GM23338 (cell line): ENCODE data around the gene DACH1. TPM values are rescaled to one million over a fixed set of nuclear protein-coding genes. Genes with fewer than 3 reads are reported as not detected.

ENCODE experiments used
- ATAC-seq: fragments of 200-7000 bp; cut with Tn5 transposase; 3 replicates; pipeline ENCODE4 v1.9.1; 2020
- DNase-seq: peaks from one replicate; pipeline ENCODE4 v3.0.0-alpha.2; 2015; ENCODE audit warnings: low spot score
- H2AFZ ChIP-seq: fragments of 200-600 bp; sonication (generic); 2 replicates; pipeline ENCODE4 v1.8.0; 2016; ENCODE audit warnings: antibody characterized with exemption, mild to moderate bottlenecking, moderate library complexity
- H3F3A ChIP-seq: fragments of 200-600 bp; sonication (generic); replicated peaks from 2 replicates; pipeline ENCODE4 v1.8.0; 2017; ENCODE audit warnings: antibody characterized with exemption, mixed run types, low read depth
- H3K27ac ChIP-seq: fragments of 200-600 bp; sonication (generic); 2 replicates; pipeline ENCODE4 v1.6.1; 2016; ENCODE audit warnings: low read depth
- H3K27me3 ChIP-seq: fragments of 200-600 bp; sonication (generic); 2 replicates; pipeline ENCODE4 v1.8.0; 2016; ENCODE audit warnings: mild to moderate bottlenecking, mixed run types, moderate library complexity; ENCODE audit not compliant: insufficient read depth
- H3K36me3 ChIP-seq: fragments of 200-600 bp; sonication (generic); 2 replicates; pipeline ENCODE4 v1.8.0; 2016; ENCODE audit warnings: mild to moderate bottlenecking; ENCODE audit not compliant: insufficient read depth
- H3K4me1 ChIP-seq: fragments of 200-600 bp; sonication (generic); 2 replicates; pipeline ENCODE4 v1.8.0; 2016; ENCODE audit warnings: mild to moderate bottlenecking, moderate library complexity; ENCODE audit not compliant: insufficient read depth
- H3K4me2 ChIP-seq: fragments of 200-600 bp; sonication (generic); 2 replicates; pipeline ENCODE4 v1.7.1; 2017; ENCODE audit warnings: mixed run types
- H3K4me3 ChIP-seq: fragments of 200-600 bp; sonication (generic); 2 replicates; pipeline ENCODE4 v1.6.1; 2016; ENCODE audit warnings: mixed run types
- H3K79me2 ChIP-seq: fragments of 200-600 bp; sonication (generic); replicated peaks from 2 replicates; pipeline ENCODE4 v1.8.0; 2017; ENCODE audit warnings: mild to moderate bottlenecking; ENCODE audit not compliant: insufficient read depth
- H3K9me2 ChIP-seq: fragments of 200-600 bp; sonication (generic); 2 replicates; pipeline ENCODE4 v1.8.0; 2017; ENCODE audit not compliant: insufficient read depth
- H4K20me1 ChIP-seq: fragments of 200-600 bp; sonication (generic); replicated peaks from 2 replicates; pipeline ENCODE4 v1.8.0; 2017; ENCODE audit warnings: mild to moderate bottlenecking; ENCODE audit not compliant: insufficient read depth
- H3K27ac Mint-ChIP-seq: 2 replicates; pipeline ENCODE4 v1.8.0; 2020; ENCODE audit warnings: inconsistent platforms, mild to moderate bottlenecking, moderate library complexity, mixed read lengths
- H3K27me3 Mint-ChIP-seq: 3 replicates; pipeline ENCODE4 v1.8.0; 2022; ENCODE audit warnings: low read depth, mild to moderate bottlenecking, moderate library complexity, mixed read lengths, inconsistent platforms; ENCODE audit not compliant: insufficient read depth, poor library complexity
- H3K36me3 Mint-ChIP-seq: 3 replicates; pipeline ENCODE4 v1.8.0; 2021; ENCODE audit warnings: low read depth, mild to moderate bottlenecking, inconsistent platforms, moderate library complexity, mixed read lengths
- H3K4me1 Mint-ChIP-seq: 3 replicates; pipeline ENCODE4 v1.8.0; 2020; ENCODE audit warnings: mild to moderate bottlenecking, inconsistent platforms, mixed read lengths
- H3K4me3 Mint-ChIP-seq: 3 replicates; pipeline ENCODE4 v1.8.0; 2021; ENCODE audit warnings: moderate library complexity, mild to moderate bottlenecking, inconsistent platforms, mixed read lengths
- H3K9me3 Mint-ChIP-seq: 3 replicates; pipeline ENCODE4 v1.8.0; 2020; ENCODE audit warnings: moderate library complexity, mild to moderate bottlenecking, inconsistent platforms, mixed read lengths
- CREB1 ChIP-seq: fragments of 250-450 bp; sonication (Bioruptor Pico); IDR thresholded peaks from 2 replicates; pipeline ENCODE4 v1.5.0; 2020; ENCODE audit warnings: low read depth, mild to moderate bottlenecking, moderate library complexity
- EZH2 ChIP-seq: fragments of 200-600 bp; sonication (generic); IDR thresholded peaks from one replicate; pipeline ENCODE4 v1.8.0; 2017; ENCODE audit warnings: antibody characterized with exemption, mild to moderate bottlenecking, low read depth; ENCODE audit not compliant: unreplicated experiment
- EZH2phosphoT487 ChIP-seq: fragments of 200-600 bp; sonication (generic); IDR thresholded peaks from one replicate; pipeline ENCODE4 v1.8.1; 2018; ENCODE audit warnings: antibody characterized with exemption; ENCODE audit not compliant: unreplicated experiment
- JUNB ChIP-seq: IDR thresholded peaks from one replicate; pipeline ENCODE4 v1.6.1; 2016; ENCODE audit warnings: antibody characterized with exemption; ENCODE audit not compliant: unreplicated experiment
- NANOG ChIP-seq: IDR thresholded peaks from 2 replicates; pipeline ENCODE4 v1.6.1; 2016; ENCODE audit warnings: antibody characterized with exemption, borderline replicate concordance
- POLR2AphosphoS5 ChIP-seq: IDR thresholded peaks from 2 replicates; pipeline ENCODE4 v1.6.1; 2016; ENCODE audit warnings: antibody characterized with exemption, low read depth
- STAT1 ChIP-seq: IDR thresholded peaks from one replicate; pipeline ENCODE4 v1.6.1; 2016; ENCODE audit warnings: antibody characterized with exemption; ENCODE audit not compliant: unreplicated experiment
- ZNF114 ChIP-seq: fragments of 250-450 bp; sonication (Bioruptor Pico); IDR thresholded peaks from 2 replicates; pipeline ENCODE4 v1.5.0; 2020; ENCODE audit warnings: mild to moderate bottlenecking, moderate library complexity
- ZNF331 ChIP-seq: fragments of 250-450 bp; sonication (Bioruptor Pico); IDR thresholded peaks from 2 replicates; pipeline ENCODE4 v1.5.0; 2020; ENCODE audit warnings: low read depth, mild to moderate bottlenecking, moderate library complexity
- polyA plus RNA-seq: library from polyadenylated mRNA; unstranded; fragments of >200 nt; fragmentation: Nextera tagmentation; extraction: Ambion mirVana; gene quantifications from 2 replicates; pipeline ENCODE4 v1.2.1, GENCODE V29; 2016
- total RNA-seq: library from RNA; depleted of rRNA; stranded (reverse); fragments of >200 nt; shearing (Covaris generic); gene quantifications from 2 replicates; pipeline ENCODE4 v1.2.3, GENCODE V29; 2014
- TF ChIP-seq, protein P1 (sequence below): fragments of 250-450 bp; sonication (Bioruptor Pico); IDR thresholded peaks from 2 replicates; pipeline ENCODE4 v1.5.0; 2020; ENCODE audit warnings: mild to moderate bottlenecking, moderate library complexity
- TF ChIP-seq, protein P2 (sequence below), 2 experiments: fragments of 200-600 bp in 1 of 2; sonication (generic) in 1 of 2; conservative IDR thresholded peaks; 2 replicates each; pipeline versions ENCODE4 v1.5.1 to v1.6.1; 2016 to 2017; ENCODE audit warnings: antibody characterized with exemption in 2 of 2, low read depth in 2 of 2, mild to moderate bottlenecking in 2 of 2, moderate library complexity in 1 of 2
- TF ChIP-seq, protein P3 (sequence below): IDR thresholded peaks from one replicate; pipeline ENCODE4 v1.6.1; 2018; ENCODE audit warnings: antibody characterized with exemption; ENCODE audit not compliant: unreplicated experiment
- TF ChIP-seq, protein P4 (sequence below): IDR thresholded peaks from 2 replicates; pipeline ENCODE4 v1.6.1; 2016; ENCODE audit warnings: antibody characterized with exemption

Gene DACH1
- total and polyA plus RNA-seq, 2 experiments from 2014 or later: 0.45 to 0.57 TPM

DNA sequence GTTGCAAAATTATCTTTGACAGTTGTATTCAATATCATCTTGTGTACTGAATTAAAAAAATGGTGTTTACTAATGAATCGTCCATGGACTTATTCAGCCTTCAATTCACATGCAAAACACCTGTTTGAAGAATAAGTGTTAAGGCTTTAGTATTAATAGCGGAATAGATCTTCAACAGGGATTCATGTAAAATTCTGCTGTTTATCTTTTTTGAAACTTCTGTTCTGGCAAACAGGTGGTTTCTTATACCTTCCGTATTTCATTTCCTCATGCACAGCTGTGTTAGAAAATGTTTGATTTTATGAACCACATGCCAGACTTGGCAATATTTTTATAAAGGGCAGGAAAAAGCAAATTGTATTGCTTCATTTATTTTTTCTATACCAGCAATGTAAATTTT lies 255.7 kb downstream of the DACH1 start:
- ATAC-seq (no peak), DNase-seq (no peak)
- Mint-ChIP-seq H3K4me1 (peaks cover 5% of the 10 kb centered on the region; the same call in 2 of the 3 replicates), H3K4me3 (no peak overlapping the region), H3K9me3 (no peaks in the 10 kb centered on the region), H3K27me3 (no peaks in the 10 kb centered on the region), H3K36me3 (no peaks in the 10 kb centered on the region), H3K27ac (no peak overlapping the region)
- Histone ChIP-seq H3K4me1 (no peaks in the 10 kb centered on the region), H2AFZ (no peak overlapping the region), H3K36me3 (no peaks in the 10 kb centered on the region), H4K20me1 (no peaks in the 10 kb centered on the region), H3K27me3 (no peaks in the 10 kb centered on the region), H3K4me2 (no peak overlapping the region), H3K27ac (no peak overlapping the region), H3F3A (no peaks in the 10 kb centered on the region), H3K4me3 (no peak overlapping the region), H3K79me2 (no peaks in the 10 kb centered on the region), H3K9me2 (no peaks in the 10 kb centered on the region)
- TF ChIP-seq EZH2phosphoT487 (no peak), CREB1 (no peak), EZH2 (no peak), POLR2AphosphoS5 (no peak), NANOG (no peak), JUNB (no peak), ZNF114 (no peak), STAT1 (no peak), ZNF331 (CRISPR knock-in tag) (no peak)
- TF ChIP-seq, protein P1, sequence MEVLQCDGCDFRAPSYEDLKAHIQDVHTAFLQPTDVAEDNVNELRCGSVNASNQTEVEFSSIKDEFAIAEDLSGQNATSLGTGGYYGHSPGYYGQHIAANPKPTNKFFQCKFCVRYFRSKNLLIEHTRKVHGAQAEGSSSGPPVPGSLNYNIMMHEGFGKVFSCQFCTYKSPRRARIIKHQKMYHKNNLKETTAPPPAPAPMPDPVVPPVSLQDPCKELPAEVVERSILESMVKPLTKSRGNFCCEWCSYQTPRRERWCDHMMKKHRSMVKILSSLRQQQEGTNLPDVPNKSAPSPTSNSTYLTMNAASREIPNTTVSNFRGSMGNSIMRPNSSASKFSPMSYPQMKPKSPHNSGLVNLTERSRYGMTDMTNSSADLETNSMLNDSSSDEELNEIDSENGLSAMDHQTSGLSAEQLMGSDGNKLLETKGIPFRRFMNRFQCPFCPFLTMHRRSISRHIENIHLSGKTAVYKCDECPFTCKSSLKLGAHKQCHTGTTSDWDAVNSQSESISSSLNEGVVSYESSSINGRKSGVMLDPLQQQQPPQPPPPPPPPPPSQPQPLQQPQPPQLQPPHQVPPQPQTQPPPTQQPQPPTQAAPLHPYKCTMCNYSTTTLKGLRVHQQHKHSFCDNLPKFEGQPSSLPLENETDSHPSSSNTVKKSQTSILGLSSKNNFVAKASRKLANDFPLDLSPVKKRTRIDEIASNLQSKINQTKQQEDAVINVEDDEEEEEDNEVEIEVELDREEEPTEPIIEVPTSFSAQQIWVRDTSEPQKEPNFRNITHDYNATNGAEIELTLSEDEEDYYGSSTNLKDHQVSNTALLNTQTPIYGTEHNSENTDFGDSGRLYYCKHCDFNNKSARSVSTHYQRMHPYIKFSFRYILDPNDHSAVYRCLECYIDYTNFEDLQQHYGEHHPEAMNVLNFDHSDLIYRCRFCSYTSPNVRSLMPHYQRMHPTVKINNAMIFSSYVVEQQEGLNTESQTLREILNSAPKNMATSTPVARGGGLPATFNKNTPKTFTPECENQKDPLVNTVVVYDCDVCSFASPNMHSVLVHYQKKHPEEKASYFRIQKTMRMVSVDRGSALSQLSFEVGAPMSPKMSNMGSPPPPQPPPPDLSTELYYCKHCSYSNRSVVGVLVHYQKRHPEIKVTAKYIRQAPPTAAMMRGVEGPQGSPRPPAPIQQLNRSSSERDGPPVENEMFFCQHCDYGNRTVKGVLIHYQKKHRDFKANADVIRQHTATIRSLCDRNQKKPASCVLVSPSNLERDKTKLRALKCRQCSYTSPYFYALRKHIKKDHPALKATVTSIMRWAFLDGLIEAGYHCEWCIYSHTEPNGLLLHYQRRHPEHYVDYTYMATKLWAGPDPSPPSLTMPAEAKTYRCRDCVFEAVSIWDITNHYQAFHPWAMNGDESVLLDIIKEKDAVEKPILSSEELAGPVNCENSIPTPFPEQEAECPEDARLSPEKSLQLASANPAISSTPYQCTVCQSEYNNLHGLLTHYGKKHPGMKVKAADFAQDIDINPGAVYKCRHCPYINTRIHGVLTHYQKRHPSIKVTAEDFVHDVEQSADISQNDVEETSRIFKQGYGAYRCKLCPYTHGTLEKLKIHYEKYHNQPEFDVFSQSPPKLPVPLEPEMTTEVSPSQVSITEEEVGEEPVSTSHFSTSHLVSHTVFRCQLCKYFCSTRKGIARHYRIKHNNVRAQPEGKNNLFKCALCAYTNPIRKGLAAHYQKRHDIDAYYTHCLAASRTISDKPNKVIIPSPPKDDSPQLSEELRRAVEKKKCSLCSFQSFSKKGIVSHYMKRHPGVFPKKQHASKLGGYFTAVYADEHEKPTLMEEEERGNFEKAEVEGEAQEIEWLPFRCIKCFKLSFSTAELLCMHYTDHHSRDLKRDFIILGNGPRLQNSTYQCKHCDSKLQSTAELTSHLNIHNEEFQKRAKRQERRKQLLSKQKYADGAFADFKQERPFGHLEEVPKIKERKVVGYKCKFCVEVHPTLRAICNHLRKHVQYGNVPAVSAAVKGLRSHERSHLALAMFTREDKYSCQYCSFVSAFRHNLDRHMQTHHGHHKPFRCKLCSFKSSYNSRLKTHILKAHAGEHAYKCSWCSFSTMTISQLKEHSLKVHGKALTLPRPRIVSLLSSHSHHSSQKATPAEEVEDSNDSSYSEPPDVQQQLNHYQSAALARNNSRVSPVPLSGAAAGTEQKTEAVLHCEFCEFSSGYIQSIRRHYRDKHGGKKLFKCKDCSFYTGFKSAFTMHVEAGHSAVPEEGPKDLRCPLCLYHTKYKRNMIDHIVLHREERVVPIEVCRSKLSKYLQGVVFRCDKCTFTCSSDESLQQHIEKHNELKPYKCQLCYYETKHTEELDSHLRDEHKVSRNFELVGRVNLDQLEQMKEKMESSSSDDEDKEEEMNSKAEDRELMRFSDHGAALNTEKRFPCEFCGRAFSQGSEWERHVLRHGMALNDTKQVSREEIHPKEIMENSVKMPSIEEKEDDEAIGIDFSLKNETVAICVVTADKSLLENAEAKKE (CRISPR knock-in tag): no peak
- TF ChIP-seq, protein P2, sequence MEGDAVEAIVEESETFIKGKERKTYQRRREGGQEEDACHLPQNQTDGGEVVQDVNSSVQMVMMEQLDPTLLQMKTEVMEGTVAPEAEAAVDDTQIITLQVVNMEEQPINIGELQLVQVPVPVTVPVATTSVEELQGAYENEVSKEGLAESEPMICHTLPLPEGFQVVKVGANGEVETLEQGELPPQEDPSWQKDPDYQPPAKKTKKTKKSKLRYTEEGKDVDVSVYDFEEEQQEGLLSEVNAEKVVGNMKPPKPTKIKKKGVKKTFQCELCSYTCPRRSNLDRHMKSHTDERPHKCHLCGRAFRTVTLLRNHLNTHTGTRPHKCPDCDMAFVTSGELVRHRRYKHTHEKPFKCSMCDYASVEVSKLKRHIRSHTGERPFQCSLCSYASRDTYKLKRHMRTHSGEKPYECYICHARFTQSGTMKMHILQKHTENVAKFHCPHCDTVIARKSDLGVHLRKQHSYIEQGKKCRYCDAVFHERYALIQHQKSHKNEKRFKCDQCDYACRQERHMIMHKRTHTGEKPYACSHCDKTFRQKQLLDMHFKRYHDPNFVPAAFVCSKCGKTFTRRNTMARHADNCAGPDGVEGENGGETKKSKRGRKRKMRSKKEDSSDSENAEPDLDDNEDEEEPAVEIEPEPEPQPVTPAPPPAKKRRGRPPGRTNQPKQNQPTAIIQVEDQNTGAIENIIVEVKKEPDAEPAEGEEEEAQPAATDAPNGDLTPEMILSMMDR (conservative IDR thresholded peaks at IDR 0.05; ENCODE audit: low read depth in 2 of 2): no peak
- TF ChIP-seq, protein P3, sequence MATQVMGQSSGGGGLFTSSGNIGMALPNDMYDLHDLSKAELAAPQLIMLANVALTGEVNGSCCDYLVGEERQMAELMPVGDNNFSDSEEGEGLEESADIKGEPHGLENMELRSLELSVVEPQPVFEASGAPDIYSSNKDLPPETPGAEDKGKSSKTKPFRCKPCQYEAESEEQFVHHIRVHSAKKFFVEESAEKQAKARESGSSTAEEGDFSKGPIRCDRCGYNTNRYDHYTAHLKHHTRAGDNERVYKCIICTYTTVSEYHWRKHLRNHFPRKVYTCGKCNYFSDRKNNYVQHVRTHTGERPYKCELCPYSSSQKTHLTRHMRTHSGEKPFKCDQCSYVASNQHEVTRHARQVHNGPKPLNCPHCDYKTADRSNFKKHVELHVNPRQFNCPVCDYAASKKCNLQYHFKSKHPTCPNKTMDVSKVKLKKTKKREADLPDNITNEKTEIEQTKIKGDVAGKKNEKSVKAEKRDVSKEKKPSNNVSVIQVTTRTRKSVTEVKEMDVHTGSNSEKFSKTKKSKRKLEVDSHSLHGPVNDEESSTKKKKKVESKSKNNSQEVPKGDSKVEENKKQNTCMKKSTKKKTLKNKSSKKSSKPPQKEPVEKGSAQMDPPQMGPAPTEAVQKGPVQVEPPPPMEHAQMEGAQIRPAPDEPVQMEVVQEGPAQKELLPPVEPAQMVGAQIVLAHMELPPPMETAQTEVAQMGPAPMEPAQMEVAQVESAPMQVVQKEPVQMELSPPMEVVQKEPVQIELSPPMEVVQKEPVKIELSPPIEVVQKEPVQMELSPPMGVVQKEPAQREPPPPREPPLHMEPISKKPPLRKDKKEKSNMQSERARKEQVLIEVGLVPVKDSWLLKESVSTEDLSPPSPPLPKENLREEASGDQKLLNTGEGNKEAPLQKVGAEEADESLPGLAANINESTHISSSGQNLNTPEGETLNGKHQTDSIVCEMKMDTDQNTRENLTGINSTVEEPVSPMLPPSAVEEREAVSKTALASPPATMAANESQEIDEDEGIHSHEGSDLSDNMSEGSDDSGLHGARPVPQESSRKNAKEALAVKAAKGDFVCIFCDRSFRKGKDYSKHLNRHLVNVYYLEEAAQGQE: no peak
- TF ChIP-seq, protein P4, sequence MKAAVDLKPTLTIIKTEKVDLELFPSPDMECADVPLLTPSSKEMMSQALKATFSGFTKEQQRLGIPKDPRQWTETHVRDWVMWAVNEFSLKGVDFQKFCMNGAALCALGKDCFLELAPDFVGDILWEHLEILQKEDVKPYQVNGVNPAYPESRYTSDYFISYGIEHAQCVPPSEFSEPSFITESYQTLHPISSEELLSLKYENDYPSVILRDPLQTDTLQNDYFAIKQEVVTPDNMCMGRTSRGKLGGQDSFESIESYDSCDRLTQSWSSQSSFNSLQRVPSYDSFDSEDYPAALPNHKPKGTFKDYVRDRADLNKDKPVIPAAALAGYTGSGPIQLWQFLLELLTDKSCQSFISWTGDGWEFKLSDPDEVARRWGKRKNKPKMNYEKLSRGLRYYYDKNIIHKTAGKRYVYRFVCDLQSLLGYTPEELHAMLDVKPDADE: no peak
